Karpas-422 (cell line): ENCODE measurements around the gene DHRS4L2. TPM values are rescaled to one million over a fixed set of nuclear protein-coding genes. Genes with fewer than 3 reads are reported as not detected.
"Not testable (repeated sequence)": the region's sequence is repeated elsewhere in the genome, so short reads cannot be mapped to it uniquely, and the experiment has no call there.

Source experiments
- DNase-seq: peaks from one replicate; pipeline ENCODE4 v3.0.0-alpha.2; 2015
- H2AFZ ChIP-seq: fragments of 200-600 bp; sonication (generic); 2 replicates; pipeline ENCODE4 v1.6.1; 2014; ENCODE audit warnings: antibody characterized with exemption, low read length, mixed read lengths
- H3K27ac ChIP-seq: fragments of 200-600 bp; sonication (generic); 2 replicates; pipeline ENCODE4 v1.5.1; 2014; ENCODE audit warnings: mild to moderate bottlenecking, low read length, moderate library complexity
- H3K27me3 ChIP-seq: fragments of 200-600 bp; sonication (generic); 2 replicates; pipeline ENCODE4 v1.6.1; 2014; ENCODE audit warnings: low read length, mixed read lengths
- H3K36me3 ChIP-seq: fragments of 200-600 bp; sonication (generic); 2 replicates; pipeline ENCODE4 v1.6.1; 2014; ENCODE audit warnings: low read length, mixed read lengths; ENCODE audit not compliant: insufficient read depth
- H3K4me1 ChIP-seq: fragments of 200-600 bp; sonication (generic); 2 replicates; pipeline ENCODE4 v1.6.1; 2014; ENCODE audit warnings: mild to moderate bottlenecking, low read length, mixed read lengths
- H3K4me2 ChIP-seq: fragments of 200-600 bp; sonication (generic); 2 replicates; pipeline ENCODE4 v1.6.1; 2014; ENCODE audit warnings: low read length, low read depth, mild to moderate bottlenecking; ENCODE audit not compliant: poor library complexity, severe bottlenecking
- H3K4me3 ChIP-seq: fragments of 200-600 bp; sonication (generic); 2 replicates; pipeline ENCODE4 v1.5.1; 2014; ENCODE audit warnings: mild to moderate bottlenecking, antibody characterized with exemption, low read length, mixed read lengths
- H3K79me2 ChIP-seq: fragments of 200-600 bp; sonication (generic); 2 replicates; pipeline ENCODE4 v1.6.1; 2014; ENCODE audit warnings: mild to moderate bottlenecking, low read length, mixed read lengths
- H3K9ac ChIP-seq: fragments of 200-600 bp; sonication (generic); 2 replicates; pipeline ENCODE4 v1.6.0; 2014; ENCODE audit warnings: low read length
- H3K9me2 ChIP-seq: fragments of 200-600 bp; sonication (generic), shearing (Covaris generic); replicated peaks from 2 replicates; pipeline ENCODE4 v1.6.0; 2014; ENCODE audit warnings: mild to moderate bottlenecking, low read length, moderate library complexity; ENCODE audit not compliant: insufficient read depth
- H3K9me3 ChIP-seq: fragments of 300-700, 200-600 bp; sonication (generic); 2 replicates; pipeline ENCODE4 v1.6.1; 2014; ENCODE audit warnings: low read length, mixed read lengths
- H4K20me1 ChIP-seq: fragments of 200-600 bp; sonication (generic); 2 replicates; pipeline ENCODE4 v1.6.1; 2014; ENCODE audit warnings: mild to moderate bottlenecking, antibody characterized with exemption, low read length, low read depth; ENCODE audit not compliant: insufficient read depth
- total RNA-seq: library from RNA; depleted of rRNA; stranded (reverse); fragments of >200 nt; shearing (Covaris generic); gene quantifications from 2 replicates; pipeline ENCODE4 v1.2.3, GENCODE V29; 2014; ENCODE audit warnings: low replicate concordance

Gene DHRS4L2
- total RNA-seq, 1 experiment from 2014 or later, result 66.1 TPM

DNA sequence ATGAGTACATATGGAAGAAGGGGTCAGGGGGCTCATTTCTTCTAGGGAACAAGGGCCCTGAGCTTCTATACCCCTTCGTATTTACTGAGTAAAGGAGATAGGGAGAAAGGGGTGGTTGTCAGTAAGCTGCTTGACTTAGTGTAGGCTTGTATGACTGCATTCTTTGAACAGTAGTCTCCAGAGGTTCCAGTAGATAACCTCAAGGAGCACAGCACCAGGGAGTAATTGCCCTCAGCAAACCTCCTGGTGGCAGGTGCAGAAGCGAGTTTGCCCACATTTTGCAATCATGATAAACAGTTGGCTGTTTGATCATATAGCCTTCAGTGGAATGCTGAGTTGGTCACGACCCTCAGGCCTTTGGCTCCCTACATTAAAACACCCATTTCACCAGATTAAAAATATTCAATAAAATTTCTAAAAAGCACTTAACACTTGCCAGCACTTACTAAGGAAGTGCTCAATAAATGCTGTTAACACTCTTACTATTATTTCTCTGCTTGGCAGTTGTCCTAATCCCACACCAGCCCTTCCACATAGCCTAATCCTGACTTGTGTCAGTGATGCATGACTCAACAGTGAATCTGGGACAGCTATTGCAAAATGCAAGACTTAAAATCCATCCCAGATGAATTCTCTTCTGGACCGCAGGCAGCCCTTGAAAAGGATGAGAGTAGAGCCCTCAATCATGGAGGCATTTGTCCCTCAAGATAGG lies 3.7 kb upstream of the DHRS4L2 start:
- no peak overlapping the region for H2AFZ ChIP-seq

DNA sequence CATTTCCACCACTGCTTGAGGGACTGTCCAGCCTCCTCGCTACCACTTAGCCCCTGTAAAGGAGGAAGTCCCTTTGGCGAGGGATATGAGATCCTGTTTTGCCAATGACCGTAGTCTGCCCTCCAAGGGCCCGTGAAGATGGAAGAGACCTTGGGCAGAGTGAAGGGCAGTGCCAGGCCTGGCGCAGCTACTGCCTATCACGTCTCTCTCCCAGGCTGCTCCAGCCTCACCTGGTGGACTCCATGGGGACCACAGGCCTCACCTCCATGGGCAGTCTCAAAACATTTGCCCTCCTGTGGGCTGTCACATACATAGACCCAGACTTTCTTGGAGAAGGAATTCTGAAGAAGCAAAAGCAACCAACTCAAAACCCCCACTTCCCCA lies 514 bp upstream of the DHRS4L2 start:
- H3K9me2 ChIP-seq, H3K79me2 ChIP-seq, H3K9me3 ChIP-seq, H2AFZ ChIP-seq, H3K36me3 ChIP-seq, H3K27me3 ChIP-seq, H3K27ac ChIP-seq, DNase-seq, H4K20me1 ChIP-seq: not testable (repeated sequence)
- Histone ChIP-seq H3K9ac (peak overlapping the region; percentile 77), H3K4me3 (peak overlapping the region; percentile 71), H3K4me1 (peaks cover 16% of the 10 kb centered on the region), H3K4me2 (peak overlapping the region; percentile 82)

More for the DNA sequence above, 3.7 kb upstream of the DHRS4L2 start:
- Histone ChIP-seq H3K4me1 (peaks cover 15% of the 10 kb centered on the region), H3K9ac (no peak overlapping the region), H3K9me3 (no peaks in the 10 kb centered on the region), H3K27me3 (no peaks in the 10 kb centered on the region), H3K4me2 (no peak overlapping the region), H3K9me2 (no peaks in the 10 kb centered on the region), H3K27ac (no peak overlapping the region), H3K4me3 (no peak overlapping the region), H3K36me3 (no peaks in the 10 kb centered on the region), H4K20me1 (no peaks in the 10 kb centered on the region), H3K79me2 (no peaks in the 10 kb centered on the region)
- DNase-seq, result no peak

DNA sequence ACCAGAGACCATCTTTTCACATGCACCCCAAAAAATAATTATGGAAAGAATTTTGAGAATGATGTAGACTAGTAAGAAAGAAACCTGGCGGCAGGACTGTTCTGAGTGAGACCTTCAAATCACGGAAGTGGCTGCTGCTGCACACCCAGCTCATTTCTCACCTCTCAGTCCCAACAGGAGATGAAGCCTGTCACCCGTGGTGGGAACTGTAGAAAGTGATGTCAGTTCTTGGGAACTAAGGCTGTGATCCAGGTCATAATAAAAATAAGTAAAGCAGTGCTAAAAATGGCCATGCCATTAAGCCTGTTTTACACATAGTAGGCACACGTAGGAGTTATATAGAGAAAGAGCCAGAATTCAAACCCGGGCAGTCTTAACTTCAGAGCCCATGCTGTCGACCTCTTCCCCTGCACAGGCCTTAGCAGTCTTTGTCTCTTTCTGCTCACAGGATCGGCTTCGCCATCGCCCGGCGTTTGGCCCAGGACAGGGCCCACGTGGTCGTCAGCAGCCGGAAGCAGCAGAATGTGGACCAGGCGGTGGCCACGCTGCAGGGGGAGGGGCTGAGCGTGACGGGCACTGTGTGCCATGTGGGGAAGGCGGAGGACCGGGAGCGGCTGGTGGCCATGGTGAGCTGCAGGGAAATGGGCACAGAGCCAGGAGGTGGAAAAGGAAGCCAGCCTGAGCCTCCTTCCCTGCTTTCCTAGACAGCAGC lies 1.2 kb downstream of the DHRS4L2 start:
- H3K9me2 ChIP-seq, H3K9me3 ChIP-seq, H3K27me3 ChIP-seq, H3K36me3 ChIP-seq, H3K79me2 ChIP-seq, H2AFZ ChIP-seq, H4K20me1 ChIP-seq: not testable (repeated sequence)
- peak; percentile 64 for DNase-seq
- Histone ChIP-seq H3K4me2 (peak overlapping the region; percentile 82), H3K4me1 (peaks cover 16% of the 10 kb centered on the region), H3K4me3 (peak overlapping the region; percentile 71), H3K27ac (peak overlapping the region; percentile 1; the same call in 1 of the 2 replicates), H3K9ac (peak overlapping the region; percentile 77)

DNA sequence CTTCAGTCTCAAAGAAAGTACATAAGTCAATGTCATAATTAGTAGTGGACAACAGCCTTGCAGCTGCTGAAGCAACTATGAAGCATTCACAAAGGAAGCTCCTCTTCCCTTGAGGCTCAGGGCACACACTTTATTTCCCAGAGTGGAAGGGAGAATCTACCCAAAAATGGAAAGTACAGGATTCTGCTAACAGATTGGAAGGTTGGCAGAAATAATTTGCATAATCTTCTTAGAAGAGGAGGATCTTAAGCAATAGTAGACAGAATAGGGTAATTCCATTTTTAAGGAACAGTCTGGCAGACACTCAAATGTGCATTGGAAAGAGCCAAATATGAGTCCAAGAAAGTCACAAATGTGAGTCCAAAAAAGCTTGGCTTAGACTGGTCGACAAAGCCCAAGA lies 2.2 kb downstream of the DHRS4L2 start:
- H3K79me2 ChIP-seq, H3K9me2 ChIP-seq, H3K9ac ChIP-seq, H3K4me2 ChIP-seq, H3K4me3 ChIP-seq, H3K27ac ChIP-seq, H4K20me1 ChIP-seq, H3K9me3 ChIP-seq, H3K36me3 ChIP-seq, DNase-seq, H3K27me3 ChIP-seq, H2AFZ ChIP-seq: not testable (repeated sequence)
- H3K4me1 ChIP-seq, result peaks cover 16% of the 10 kb centered on the region

- H3K9ac ChIP-seq, H3K4me3 ChIP-seq, H3K9me3 ChIP-seq, H3K79me2 ChIP-seq, H3K27me3 ChIP-seq, H3K27ac ChIP-seq, H2AFZ ChIP-seq, H4K20me1 ChIP-seq, H3K36me3 ChIP-seq, H3K4me2 ChIP-seq, DNase-seq, H3K9me2 ChIP-seq: not testable (repeated sequence)
- H3K4me1 ChIP-seq, result peaks cover 16% of the 10 kb centered on the region
Observed at GRCh38 chr14:23993042-23993441, 4.3 kb downstream of the DHRS4L2 start.

DNA sequence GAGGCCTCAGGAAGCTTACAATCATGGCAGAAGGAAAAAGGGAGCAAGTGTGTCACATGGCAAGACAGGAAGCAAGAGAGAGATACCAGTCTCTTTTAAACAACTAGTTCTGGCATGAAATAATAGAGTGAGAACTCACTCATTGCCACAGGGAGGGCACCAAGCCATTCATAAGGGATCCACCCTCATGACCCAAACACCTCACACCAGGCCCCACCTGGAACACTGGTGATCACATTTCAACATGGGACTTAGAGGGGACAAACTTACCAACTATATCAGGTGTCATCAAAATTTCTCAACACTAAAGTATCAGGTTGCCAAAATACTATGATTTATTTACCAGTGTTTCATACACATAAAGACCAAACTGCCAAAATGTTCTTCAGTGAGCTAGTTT lies 7.3 kb downstream of the DHRS4L2 start:
- H3K4me2 ChIP-seq, H3K27me3 ChIP-seq, H3K4me3 ChIP-seq, H4K20me1 ChIP-seq, H3K4me1 ChIP-seq, H3K36me3 ChIP-seq, DNase-seq, H3K9ac ChIP-seq, H3K79me2 ChIP-seq, H3K27ac ChIP-seq, H3K9me2 ChIP-seq, H2AFZ ChIP-seq, H3K9me3 ChIP-seq: not testable (repeated sequence)

- H3K4me2 ChIP-seq, H3K9me3 ChIP-seq, DNase-seq, H2AFZ ChIP-seq, H3K9ac ChIP-seq, H3K9me2 ChIP-seq, H3K4me1 ChIP-seq, H3K27me3 ChIP-seq, H4K20me1 ChIP-seq, H3K79me2 ChIP-seq, H3K4me3 ChIP-seq, H3K27ac ChIP-seq, H3K36me3 ChIP-seq: not testable (repeated sequence)
Observed at GRCh38 chr14:23996825-23997224, 8.1 kb downstream of the DHRS4L2 start.

DNA sequence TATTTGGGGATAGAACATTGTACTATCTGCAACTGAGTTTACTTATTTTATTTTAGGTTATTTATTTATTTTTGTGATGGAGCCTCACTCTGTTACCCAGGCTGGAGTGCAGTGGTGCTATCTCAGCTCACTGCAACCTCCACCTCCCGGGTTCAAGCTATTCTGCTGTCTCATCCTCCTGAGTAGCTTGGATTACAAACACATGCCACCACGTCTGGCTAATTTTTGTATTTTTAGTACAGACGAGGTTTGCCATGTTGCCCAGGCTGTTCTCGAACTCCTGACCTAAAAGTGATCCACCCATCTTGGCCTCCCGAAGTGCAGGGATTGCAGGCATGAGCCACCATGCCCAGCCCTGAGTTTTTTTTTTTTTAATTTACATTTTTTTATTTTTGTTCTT lies 10.9 kb downstream of the DHRS4L2 start:
- not testable (repeated sequence) for H3K9me3 ChIP-seq, H3K36me3 ChIP-seq, H3K9ac ChIP-seq, H2AFZ ChIP-seq, H3K27ac ChIP-seq, H3K4me1 ChIP-seq, H3K4me2 ChIP-seq, DNase-seq, H4K20me1 ChIP-seq, H3K4me3 ChIP-seq, H3K79me2 ChIP-seq, H3K9me2 ChIP-seq, H3K27me3 ChIP-seq
